ENCODE results near the gene TRAF2. TPM values are rescaled to one million over a fixed set of nuclear protein-coding genes. Genes with fewer than 3 reads are reported as not detected.

Gene TRAF2
- total and polyA plus RNA-seq, 2 of the 4 experiments (the other 2 are of a cell fraction), result 6.6 to 12.0 TPM

GRCh38 chr9:136954270-136955083 lies 68.2 kb downstream of the TRAF2 start:
- H3K4me3 ChIP-seq (ENCODE audit: insufficient read depth, low read depth, low read length), result no peak overlapping the region
- in situ Hi-C loops (cut with MboI; ENCODE audit: low sequenced_read_pairs), result no loop called here
- no peak overlapping the region for H4K91ac ChIP-seq (ENCODE audit: insufficient read depth, low read depth, low read length)
- H3K14ac ChIP-seq (replicated peaks; ENCODE audit: low read depth, low read length), result no peak overlapping the region
- 65% methylated on average over 7 of the region's 25 CpGs; no CpG with 5 or more reads in 1 of the 2 experiments for WGBS, 2 experiments (ENCODE audit: extremely low coverage in 2 of 2, insufficient read length in 1 of 2)
- no peak overlapping the region for H2BK120ac ChIP-seq (ENCODE audit: low read depth, low read length)
- no peak overlapping the region for H2AK9ac ChIP-seq (replicated peaks; ENCODE audit: low read depth, low read length, poor library complexity)
- H3K27ac ChIP-seq (ENCODE audit: insufficient read depth, low read length), result no peak overlapping the region
- no peaks in the 10 kb centered on the region for H3K36me3 ChIP-seq (ENCODE audit: control insufficient read depth, insufficient read depth, low read length)
- no peak overlapping the region for H3K4ac ChIP-seq (ENCODE audit: low read depth, low read length)
- POLR2A ChIA-PET (ENCODE audit: unreplicated experiment), result no interaction called here
- no peaks in the 10 kb centered on the region for H4K20me1 ChIP-seq (ENCODE audit: insufficient read depth, low read length)
- H3K27me3 ChIP-seq (ENCODE audit: control insufficient read depth, insufficient read depth, low read length), result peaks cover 18% of the 10 kb centered on the region; the same call in 1 of the 2 replicates
- no peak overlapping the region for H3K18ac ChIP-seq (ENCODE audit: low read depth, low read length)
- H3K4me2 ChIP-seq (ENCODE audit: low read depth, low read length), result no peak overlapping the region
- no TSS peak for BruUV-seq (replicated peaks)
- intact Hi-C loops (cut with micrococcal nuclease), result no loop called here
- H4K5ac ChIP-seq (ENCODE audit: low read depth, low read length), result no peak overlapping the region
- no peak overlapping the region for H3K23ac ChIP-seq (ENCODE audit: low read depth, low read length)
- DNase-seq (no peak), ATAC-seq (ENCODE audit: low read depth) (no peak)
- no peak overlapping the region for H3K9ac ChIP-seq (ENCODE audit: low read depth, low read length)
- no peak overlapping the region for H4K8ac ChIP-seq (ENCODE audit: low read depth in 2 of 2, low read length in 2 of 2)
- CTCF ChIA-PET, result no interaction called here
- dilution Hi-C loops (cut with HindIII; ENCODE audit: low sequenced_read_pairs, unreplicated experiment), result no loop called here
- H3K4me1 ChIP-seq (ENCODE audit: control insufficient read depth, insufficient read depth, low read length), result no peaks in the 10 kb centered on the region; the same call in 1 of the 2 replicates
- TF ChIP-seq, protein P1, sequence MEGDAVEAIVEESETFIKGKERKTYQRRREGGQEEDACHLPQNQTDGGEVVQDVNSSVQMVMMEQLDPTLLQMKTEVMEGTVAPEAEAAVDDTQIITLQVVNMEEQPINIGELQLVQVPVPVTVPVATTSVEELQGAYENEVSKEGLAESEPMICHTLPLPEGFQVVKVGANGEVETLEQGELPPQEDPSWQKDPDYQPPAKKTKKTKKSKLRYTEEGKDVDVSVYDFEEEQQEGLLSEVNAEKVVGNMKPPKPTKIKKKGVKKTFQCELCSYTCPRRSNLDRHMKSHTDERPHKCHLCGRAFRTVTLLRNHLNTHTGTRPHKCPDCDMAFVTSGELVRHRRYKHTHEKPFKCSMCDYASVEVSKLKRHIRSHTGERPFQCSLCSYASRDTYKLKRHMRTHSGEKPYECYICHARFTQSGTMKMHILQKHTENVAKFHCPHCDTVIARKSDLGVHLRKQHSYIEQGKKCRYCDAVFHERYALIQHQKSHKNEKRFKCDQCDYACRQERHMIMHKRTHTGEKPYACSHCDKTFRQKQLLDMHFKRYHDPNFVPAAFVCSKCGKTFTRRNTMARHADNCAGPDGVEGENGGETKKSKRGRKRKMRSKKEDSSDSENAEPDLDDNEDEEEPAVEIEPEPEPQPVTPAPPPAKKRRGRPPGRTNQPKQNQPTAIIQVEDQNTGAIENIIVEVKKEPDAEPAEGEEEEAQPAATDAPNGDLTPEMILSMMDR (conservative IDR thresholded peaks at IDR 0.05; ENCODE audit: low read depth, low read length), result no peak
- TF ChIP-seq MAFK (IDR thresholded peaks at IDR 0.05; ENCODE audit: low read depth, low read length) (no peak), RCOR1 (IDR thresholded peaks at IDR 0.05; ENCODE audit: insufficient replicate concordance, low read length) (no peak), SMC3 (IDR thresholded peaks at IDR 0.05; ENCODE audit: low read depth, low read length) (no peak), CEBPB (IDR thresholded peaks at IDR 0.05; ENCODE audit: low read depth, low read length) (no peak), CHD1 (IDR thresholded peaks at IDR 0.05; ENCODE audit: low read depth, low read length) (no peak)
- H2BK5ac ChIP-seq (ENCODE audit: low read depth, low read length, poor library complexity, severe bottlenecking), result no peak overlapping the region
- no peak overlapping the region for H2BK15ac ChIP-seq (ENCODE audit: low read depth, low read length)
- no peak overlapping the region for H2AFZ ChIP-seq (replicated peaks; ENCODE audit: low read length, poor library complexity)
- no peak overlapping the region for H2BK20ac ChIP-seq (ENCODE audit: low read depth, low read length)
- no peaks in the 10 kb centered on the region for H3K79me1 ChIP-seq (ENCODE audit: low read depth in 1 of 2, low read length in 2 of 2)
- H2AK5ac ChIP-seq (ENCODE audit: low read depth, low read length), result no peak overlapping the region
- no peaks in the 10 kb centered on the region for H3K9me1 ChIP-seq (ENCODE audit: insufficient read depth, low read length)
- H3K56ac ChIP-seq (ENCODE audit: extremely low read depth, insufficient read depth, low read length), result no peak overlapping the region
- peaks cover 3% of the 10 kb centered on the region for H3K9me3 ChIP-seq (ENCODE audit: control insufficient read depth, insufficient read depth, low read length)
